ENCODE data around the gene SIDT2.

GRCh38 chr11:117154468-117154867 lies 24.1 kb upstream of the SIDT2 start:
- TF ChIP-seq CTCF (IDR thresholded peaks at IDR 0.05; ENCODE audit: control extremely low read depth in 1 of 3, insufficient read depth in 1 of 3, low read depth in 1 of 3, low read length in 3 of 3) (no peak), CBX5 (IDR thresholded peaks at IDR 0.05; ENCODE audit: low read depth, low read length) (no peak), CEBPB (IDR thresholded peaks at IDR 0.05; ENCODE audit: low read depth, low read length) (no peak), ATF3 (IDR thresholded peaks at IDR 0.05; ENCODE audit: insufficient read depth, low read depth, low read length) (no peak), BACH1 (IDR thresholded peaks at IDR 0.05; ENCODE audit: low read length) (no peak), JUND (IDR thresholded peaks at IDR 0.05; ENCODE audit: low read length) (no peak), EP300 (IDR thresholded peaks at IDR 0.05; ENCODE audit: borderline replicate concordance in 1 of 2, low read depth in 2 of 2, low read length in 2 of 2) (no peak), MAFK (IDR thresholded peaks at IDR 0.05; ENCODE audit: low read depth, low read length) (no peak), MAX (IDR thresholded peaks at IDR 0.05) (no peak), BRCA1 (IDR thresholded peaks at IDR 0.05; ENCODE audit: low read depth, low read length) (no peak), RNF2 (IDR thresholded peaks at IDR 0.05; ENCODE audit: borderline replicate concordance, low read depth, low read length, missing control alignments, poor library complexity, severe bottlenecking) (no peak), SIX5 (IDR thresholded peaks at IDR 0.05; ENCODE audit: low read depth, low read length) (no peak), TAF1 (IDR thresholded peaks at IDR 0.05; ENCODE audit: low read depth, low read length) (no peak), SP1 (IDR thresholded peaks at IDR 0.05; ENCODE audit: low read depth, low read length) (no peak)

Data from H1 (cell line).